IMR-90 (cell line): Measurements from ENCODE around the gene NRXN2. TPM values are rescaled to one million over a fixed set of nuclear protein-coding genes. Genes with fewer than 3 reads are reported as not detected.

ENCODE experiments used
- ATAC-seq: fragments of 200-7000 bp; cut with Tn5 transposase; 2 replicates; pipeline ENCODE4 v1.9.1; 2020; ENCODE audit warnings: low read depth, mild to moderate bottlenecking, moderate library complexity
- BruUV-seq: library from RNA; stranded (reverse); fragments of 400-500 nt; replicated peaks from 2 replicates; lab custom pipeline; 2021; lab: Mats Ljungman, UMichigan
- CTCF ChIA-PET: fragments of 300-600 bp; formaldehyde crosslinking; extraction: SDS; loops from one replicate; lab custom pipeline; 2021; ENCODE audit warnings: antibody characterized with exemption; lab: Yijun Ruan, JAX
- POLR2A ChIA-PET: fragments of 300-600 bp; sonication (Branson Sonifier 250); formaldehyde crosslinking; loops from one replicate; lab custom pipeline; 2022; ENCODE audit warnings: antibody characterized with exemption; ENCODE audit not compliant: unreplicated experiment; lab: Charles Lee
- DNase-seq: peaks from one replicate; pipeline ENCODE4 v3.0.0; 2013
- H2AFZ ChIP-seq: replicated peaks from 2 replicates; pipeline ENCODE3; 2013; ENCODE audit warnings: low read length, mild to moderate bottlenecking; ENCODE audit not compliant: poor library complexity
- H2AK5ac ChIP-seq: 2 replicates; pipeline ENCODE4 v1.6.1; 2013; ENCODE audit warnings: low read depth, low read length, inconsistent platforms
- H2AK9ac ChIP-seq: replicated peaks from 2 replicates; pipeline ENCODE3; 2013; ENCODE audit warnings: mild to moderate bottlenecking, low read depth, low read length, moderate library complexity; ENCODE audit not compliant: poor library complexity
- H2BK120ac ChIP-seq: 2 replicates; pipeline ENCODE4 v1.6.1; 2013; ENCODE audit warnings: low read depth, low read length, inconsistent platforms
- H2BK15ac ChIP-seq: 3 replicates; pipeline ENCODE4 v1.6.1; 2013; ENCODE audit warnings: low read depth, low read length, inconsistent platforms
- H2BK20ac ChIP-seq: 2 replicates; pipeline ENCODE4 v1.6.1; 2013; ENCODE audit warnings: low read depth, mild to moderate bottlenecking, inconsistent platforms, low read length, moderate library complexity
- H2BK5ac ChIP-seq: 2 replicates; pipeline ENCODE4 v1.6.1; 2013; ENCODE audit warnings: mild to moderate bottlenecking, low read depth, low read length, inconsistent platforms; ENCODE audit not compliant: poor library complexity, severe bottlenecking
- H3K14ac ChIP-seq: replicated peaks from 2 replicates; pipeline ENCODE4 v1.6.1; 2013; ENCODE audit warnings: low read depth, low read length, inconsistent platforms
- H3K18ac ChIP-seq: 2 replicates; pipeline ENCODE4 v1.6.1; 2013; ENCODE audit warnings: low read depth, low read length, control low read depth
- H3K23ac ChIP-seq: 2 replicates; pipeline ENCODE4 v1.6.1; 2013; ENCODE audit warnings: low read depth, low read length, inconsistent platforms
- H3K27ac ChIP-seq: 2 replicates; pipeline ENCODE4 v1.5.1; 2013; ENCODE audit warnings: mild to moderate bottlenecking, control low read depth, low read length; ENCODE audit not compliant: insufficient read depth
- H3K27me3 ChIP-seq: 2 replicates; pipeline ENCODE4 v1.6.1; 2013; ENCODE audit warnings: low read length; ENCODE audit not compliant: control insufficient read depth, insufficient read depth
- H3K36me3 ChIP-seq: 2 replicates; pipeline ENCODE4 v1.6.1; 2013; ENCODE audit warnings: low read length, mixed read lengths; ENCODE audit not compliant: control insufficient read depth, insufficient read depth
- H3K4ac ChIP-seq: 2 replicates; pipeline ENCODE4 v1.6.1; 2013; ENCODE audit warnings: low read depth, low read length, inconsistent platforms
- H3K4me1 ChIP-seq: 2 replicates; pipeline ENCODE4 v1.6.1; 2013; ENCODE audit warnings: low read length, mixed read lengths; ENCODE audit not compliant: control insufficient read depth, insufficient read depth
- H3K4me2 ChIP-seq: 2 replicates; pipeline ENCODE4 v1.6.1; 2013; ENCODE audit warnings: low read depth, mild to moderate bottlenecking, control low read depth, low read length, moderate library complexity
- H3K4me3 ChIP-seq: 2 replicates; pipeline ENCODE4 v1.5.1; 2013; ENCODE audit warnings: low read depth, mild to moderate bottlenecking, control low read depth, low read length, moderate library complexity; ENCODE audit not compliant: insufficient read depth
- H3K56ac ChIP-seq: 2 replicates; pipeline ENCODE4 v1.6.1; 2013; ENCODE audit warnings: low read length, inconsistent platforms; ENCODE audit not compliant: insufficient read depth; ENCODE audit errors: extremely low read depth
- H3K79me1 ChIP-seq, 2 experiments: 2 replicates each; pipeline ENCODE4 v1.6.1; 2013; ENCODE audit warnings: low read length in 2 of 2, inconsistent platforms in 1 of 2, low read depth in 1 of 2
- H3K9ac ChIP-seq: 2 replicates; pipeline ENCODE4 v1.6.1; 2013; ENCODE audit warnings: low read depth, low read length, control low read depth
- H3K9me1 ChIP-seq: 2 replicates; pipeline ENCODE4 v1.6.1; 2013; ENCODE audit warnings: low read length, inconsistent platforms; ENCODE audit not compliant: insufficient read depth
- H3K9me3 ChIP-seq: 2 replicates; pipeline ENCODE4 v1.6.1; 2013; ENCODE audit warnings: low read length; ENCODE audit not compliant: control insufficient read depth, insufficient read depth
- H4K20me1 ChIP-seq: 2 replicates; pipeline ENCODE4 v1.6.1; 2013; ENCODE audit warnings: low read length, inconsistent platforms; ENCODE audit not compliant: insufficient read depth
- H4K5ac ChIP-seq: 2 replicates; pipeline ENCODE4 v1.6.1; 2013; ENCODE audit warnings: mild to moderate bottlenecking, low read depth, low read length, control low read depth
- H4K8ac ChIP-seq, 2 experiments: 2 replicates each; pipeline ENCODE4 v1.6.1; 2013; ENCODE audit warnings: low read depth in 2 of 2, low read length in 2 of 2, control low read depth in 1 of 2, inconsistent platforms in 1 of 2
- H4K91ac ChIP-seq: 2 replicates; pipeline ENCODE4 v1.6.1; 2013; ENCODE audit warnings: low read depth, low read length, inconsistent platforms; ENCODE audit not compliant: insufficient read depth
- BHLHE40 ChIP-seq: fragments of 150-350 bp; IDR thresholded peaks from 2 replicates; pipeline ENCODE4 v1.6.1; 2016; ENCODE audit warnings: mild to moderate bottlenecking, low read depth, low read length
- CEBPB ChIP-seq: IDR thresholded peaks from 2 replicates; pipeline ENCODE4 v1.6.1; 2012; ENCODE audit warnings: low read depth, low read length, improper control_type of control experiment
- CHD1 ChIP-seq: IDR thresholded peaks from 2 replicates; pipeline ENCODE4 v1.6.1; 2012; ENCODE audit warnings: low read depth, low read length, improper control_type of control experiment
- MAZ ChIP-seq: IDR thresholded peaks from 2 replicates; pipeline ENCODE4 v1.6.1; 2012; ENCODE audit warnings: low read depth, mild to moderate bottlenecking, low read length, improper control_type of control experiment, moderate library complexity, borderline replicate concordance
- WGBS, 2 experiments: methylation state at CpG; one replicate each; pipeline versions ENCODE4 v1.1.5 to v1.1.7; 2013; ENCODE audit warnings: missing lambda C conversion rate in 2 of 2; ENCODE audit not compliant: insufficient read length in 1 of 2; ENCODE audit errors: extremely low coverage in 2 of 2; 5-methylcytosine and 5-hydroxymethylcytosine counted together
- dilution Hi-C: fragments of 300-500 bp; cut with HindIII; formaldehyde crosslinking; loops from one replicate; pipeline ENCODE4 v1.14.3; 2018; ENCODE audit warnings: low sequenced_read_pairs; ENCODE audit not compliant: unreplicated experiment
- in situ Hi-C: fragments of 300-500 bp; cut with MboI; formaldehyde crosslinking; loops from 3 replicates; pipeline ENCODE4 v1.14.3; 2019; ENCODE audit warnings: low sequenced_read_pairs, inconsistent platforms, mixed read lengths
- intact Hi-C: fragments of 100-400 bp; cut with micrococcal nuclease; formaldehyde crosslinking; loops from 2 replicates; pipeline ENCODE4 v1.10.0; 2022
- polyA plus RNA-seq, 3 experiments: library from polyadenylated mRNA; depleted of rRNA; stranded (reverse); fragments of >200 nt; gene quantifications; 2 replicates each; pipeline ENCODE4 v1.2.3, GENCODE V29; 2012; ENCODE audit warnings: low replicate concordance in 1 of 3
- total RNA-seq: library from RNA; depleted of rRNA; stranded (reverse); fragments of >200 nt; gene quantifications from 2 replicates; pipeline ENCODE4 v1.2.3, GENCODE V29; 2012

The NRXN2 gene
- total and polyA plus RNA-seq, 2 of the 4 experiments (the other 2 are of a cell fraction) = 0.18 to 0.22 TPM

- no TSS peak for BruUV-seq
- CTCF ChIA-PET = no interaction called here
- 100% methylated on average over 2 of the region's 2 CpGs; no CpG with 5 or more reads in 1 of the 2 experiments for WGBS, 2 experiments
These were observed 84.2 kb downstream of the NRXN2 start for GRCh38 chr11:64638829-64639228.

More at GRCh38 chr11:64638829-64639228, 84.2 kb downstream of the NRXN2 start:
- no peak overlapping the region for H3K23ac ChIP-seq
- no peak for ATAC-seq
- no peak overlapping the region for H3K4me2 ChIP-seq
- H3K4me3 ChIP-seq = no peak overlapping the region
- no peak for DNase-seq
- H4K5ac ChIP-seq = no peak overlapping the region
- no peak overlapping the region for H3K4ac ChIP-seq
- no peak overlapping the region for H2BK20ac ChIP-seq
- in situ Hi-C loops (no loop called here), dilution Hi-C loops (no loop called here), intact Hi-C loops (no loop called here)
- no peak overlapping the region for H2BK15ac ChIP-seq
- no peak overlapping the region for H2AK5ac ChIP-seq
- no peaks in the 10 kb centered on the region for H3K4me1 ChIP-seq
- no peak overlapping the region for H3K56ac ChIP-seq
- 0 out of 2 replicates have a peak, but pooled peaks cover under 1% of the 10 kb centered on the region for H3K9me1 ChIP-seq
- H2BK5ac ChIP-seq = no peak overlapping the region
- peaks cover 5% of the 10 kb centered on the region; the same call in 1 of the 2 replicates for H3K9me3 ChIP-seq
- H2BK120ac ChIP-seq = no peak overlapping the region
- H3K79me1 ChIP-seq = no peaks in the 10 kb centered on the region
- H3K14ac ChIP-seq = no peak overlapping the region
- no peaks in the 10 kb centered on the region for H3K36me3 ChIP-seq
- H3K18ac ChIP-seq = no peak overlapping the region
- POLR2A ChIA-PET = no interaction called here
- no peak overlapping the region for H4K91ac ChIP-seq
- H2AK9ac ChIP-seq = no peak overlapping the region
- no peak overlapping the region for H4K8ac ChIP-seq
- TF ChIP-seq BHLHE40 (no peak), MAZ (no peak), CHD1 (no peak), CEBPB (no peak)
- no peak overlapping the region for H3K27ac ChIP-seq
- peaks cover 85% of the 10 kb centered on the region for H3K27me3 ChIP-seq
- H3K9ac ChIP-seq = no peak overlapping the region
- peaks cover 2% of the 10 kb centered on the region; the same call in 1 of the 2 replicates for H4K20me1 ChIP-seq
- H2AFZ ChIP-seq = no peak overlapping the region
